Activated B cell treated with CpG ODN at 0.5 μM for 24 hours (primary cell): ENCODE measurements around the gene SCUBE3. TPM values are rescaled to one million over a fixed set of nuclear protein-coding genes. Genes with fewer than 3 reads are reported as not detected.
A peak's percentile ranks its signal among the peaks of the same experiment; 100 is the strongest.

Experiments
- ATAC-seq: fragments of 200-7000 bp; cut with Tn5 transposase; one replicate; pipeline ENCODE4 v1.10.0; 2021; ENCODE audit warnings: low read depth, mild to moderate bottlenecking, moderate library complexity
- CTCF ChIA-PET: fragments of 350-600 bp; sonication (Branson Sonifier 250); formaldehyde crosslinking; loops from one replicate; lab custom pipeline; 2021; ENCODE audit warnings: antibody characterized with exemption; lab: Charles Lee
- POLR2A ChIA-PET: fragments of 350-600 bp; sonication (Branson Sonifier 250); formaldehyde crosslinking; loops from one replicate; lab custom pipeline; 2021; ENCODE audit warnings: antibody characterized with exemption; lab: Charles Lee
- DNase-seq: peaks from one replicate; pipeline ENCODE4 v3.0.0; 2022
- H3K27ac Mint-ChIP-seq: one replicate; pipeline ENCODE4 v1.8.0; 2020; ENCODE audit warnings: mixed read lengths
- H3K27me3 Mint-ChIP-seq: one replicate; pipeline ENCODE4 v1.8.0; 2021; ENCODE audit warnings: mixed read lengths
- H3K36me3 Mint-ChIP-seq: one replicate; pipeline ENCODE4 v1.8.0; 2021; ENCODE audit warnings: low read depth, mixed read lengths
- H3K4me1 Mint-ChIP-seq: one replicate; pipeline ENCODE4 v1.8.0; 2021; ENCODE audit warnings: mixed read lengths
- H3K4me3 Mint-ChIP-seq: one replicate; pipeline ENCODE4 v1.8.0; 2020; ENCODE audit warnings: mild to moderate bottlenecking, mixed read lengths
- H3K9me3 Mint-ChIP-seq: one replicate; pipeline ENCODE4 v1.8.0; 2020; ENCODE audit warnings: mixed read lengths
- CTCF ChIP-seq: fragments of 200-600 bp; IDR thresholded peaks from one replicate; pipeline ENCODE4 v1.8.0; 2022; ENCODE audit warnings: antibody characterized with exemption, mild to moderate bottlenecking
- intact Hi-C: fragments of 100-400 bp; cut with micrococcal nuclease; formaldehyde crosslinking; loops from one replicate; pipeline ENCODE4 v1.15.1; 2024
- total RNA-seq: library from RNA; stranded (reverse); gene quantifications from 2 replicates; pipeline ENCODE4 v1.2.3, GENCODE V29; 2022

SCUBE3 gene
- total RNA-seq, 1 donor from 2014 or later, result not detected

- intact Hi-C loops, result loop anchor here (10.0 kb wide), 1 partner anchor 292 kb away; no protein-coding TSS in a partner anchor
- Mint-ChIP-seq H3K9me3 (no peaks in the 10 kb centered on the region), H3K27me3 (no peaks in the 10 kb centered on the region), H3K36me3 (peaks cover 81% of the 10 kb centered on the region), H3K4me1 (peaks cover 17% of the 10 kb centered on the region), H3K4me3 (no peak overlapping the region), H3K27ac (no peak overlapping the region)
- no peak for TF ChIP-seq CTCF
- ATAC-seq, result peak; percentile 46
- CTCF ChIA-PET, result interaction anchor here (1.8 to 2.5 kb wide), 4 partner anchors 34 to 175 kb away, joined by 5 to 18 read pairs (median 13); partner anchors contain the start of gene RPL10A
- DNase-seq, result no peak
- POLR2A ChIA-PET, result interaction anchor here (2.0 kb wide), 1 partner anchor 175 kb away, joined by 7 read pairs; the partner anchor contains the start of gene RPL10A
These were observed 78.7 kb downstream of the SCUBE3 start for GRCh38 chr6:35292494-35292893.

GRCh38 chr6:35293681-35294080, 79.9 kb downstream of the SCUBE3 start:
- Mint-ChIP-seq H3K4me3 (no peak overlapping the region), H3K4me1 (peaks cover 24% of the 10 kb centered on the region), H3K27me3 (no peaks in the 10 kb centered on the region), H3K9me3 (no peaks in the 10 kb centered on the region), H3K27ac (no peak overlapping the region), H3K36me3 (peaks cover 69% of the 10 kb centered on the region)
- ATAC-seq, result no peak
- CTCF ChIA-PET, result interaction anchor here (0.7 to 2.5 kb wide), 8 partner anchors 9 to 174 kb away, joined by 3 to 18 read pairs (median 4); partner anchors contain the start of gene RPL10A
- intact Hi-C loops, result loop anchor here (1.0 to 10.0 kb wide), 3 partner anchors 35 to 444 kb away; partner anchors contain the start of genes ARMC12 and ZNF76
- no peak for DNase-seq
- POLR2A ChIA-PET, result interaction anchor here (2.0 kb wide), 1 partner anchor 174 kb away, joined by 7 read pairs; the partner anchor contains the start of gene RPL10A
- TF ChIP-seq CTCF, result no peak

GRCh38 chr6:35294308-35294945, 80.7 kb downstream of the SCUBE3 start:
- Mint-ChIP-seq H3K9me3 (no peaks in the 10 kb centered on the region), H3K27ac (peak overlapping the region; percentile 32), H3K27me3 (no peaks in the 10 kb centered on the region), H3K4me3 (no peak overlapping the region), H3K4me1 (peaks cover 31% of the 10 kb centered on the region), H3K36me3 (peaks cover 62% of the 10 kb centered on the region)
- intact Hi-C loops, result loop anchor here (1.0 to 10.0 kb wide), 3 partner anchors 36 to 443 kb away; partner anchors contain the start of genes ARMC12 and ZNF76
- DNase-seq (no peak), ATAC-seq (peak; percentile 33)
- POLR2A ChIA-PET, result interaction anchor here (2.0 kb wide), 1 partner anchor 173 kb away, joined by 7 read pairs; the partner anchor contains the start of gene RPL10A
- CTCF ChIA-PET, result interaction anchor here (0.7 to 7.6 kb wide), 10 partner anchors 8 to 173 kb away, joined by 3 to 146 read pairs (median 8); partner anchors contain the start of genes FANCE and RPL10A
- TF ChIP-seq CTCF, result no peak

GRCh38 chr6:35295036-35295435, 81.3 kb downstream of the SCUBE3 start:
- Mint-ChIP-seq H3K9me3 (no peaks in the 10 kb centered on the region), H3K27ac (no peak overlapping the region), H3K4me1 (peaks cover 37% of the 10 kb centered on the region), H3K36me3 (peaks cover 59% of the 10 kb centered on the region), H3K4me3 (no peak overlapping the region), H3K27me3 (no peaks in the 10 kb centered on the region)
- TF ChIP-seq CTCF, result no peak
- DNase-seq, result no peak
- intact Hi-C loops, result loop anchor here (2.0 to 10.0 kb wide), 2 partner anchors 36 to 290 kb away; partner anchors contain the start of gene ZNF76
- CTCF ChIA-PET, result interaction anchor here (5.3 to 7.6 kb wide), 2 partner anchors 32 to 155 kb away, joined by 81 to 146 read pairs; partner anchors contain the start of gene FANCE
- no peak for ATAC-seq
- POLR2A ChIA-PET, result interaction anchor here (1.5 kb wide), 1 partner anchor 172 kb away, joined by 6 read pairs; no protein-coding TSS in a partner anchor
